ENCODE results near the gene C16orf96.

C16orf96 gene

DNA sequence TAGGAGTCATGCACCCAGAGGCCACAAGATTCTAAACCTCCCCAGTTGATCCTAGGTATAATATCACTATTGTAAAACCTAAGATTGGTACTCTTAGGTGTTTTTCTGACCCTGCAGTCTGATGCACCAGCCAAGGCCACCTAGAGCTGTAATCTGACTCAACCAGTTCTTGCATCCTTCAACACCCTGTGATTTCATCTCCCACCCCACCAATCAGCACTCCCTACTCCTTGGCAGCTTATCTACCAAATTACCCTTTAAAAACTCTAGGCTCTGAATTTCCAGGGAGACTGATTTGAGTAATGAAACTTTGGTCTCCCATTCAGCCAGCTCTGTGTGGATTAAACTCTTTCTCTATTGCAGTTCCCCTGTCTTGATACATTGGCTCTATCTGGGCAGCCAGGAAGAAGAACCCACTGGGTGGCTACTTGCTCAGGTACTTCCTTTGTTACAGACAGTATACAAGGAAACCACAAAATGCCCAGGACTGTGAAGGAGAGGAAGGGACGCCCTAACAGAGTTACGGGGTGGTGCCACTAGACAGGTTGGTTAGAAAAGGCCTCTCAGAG is 16.3 kb upstream of the C16orf96 start:
- no peak overlapping the region for H3K4me3 ChIP-seq (replicated peaks; ENCODE audit: low read depth, low read length)
- TF ChIP-seq, protein P1, sequence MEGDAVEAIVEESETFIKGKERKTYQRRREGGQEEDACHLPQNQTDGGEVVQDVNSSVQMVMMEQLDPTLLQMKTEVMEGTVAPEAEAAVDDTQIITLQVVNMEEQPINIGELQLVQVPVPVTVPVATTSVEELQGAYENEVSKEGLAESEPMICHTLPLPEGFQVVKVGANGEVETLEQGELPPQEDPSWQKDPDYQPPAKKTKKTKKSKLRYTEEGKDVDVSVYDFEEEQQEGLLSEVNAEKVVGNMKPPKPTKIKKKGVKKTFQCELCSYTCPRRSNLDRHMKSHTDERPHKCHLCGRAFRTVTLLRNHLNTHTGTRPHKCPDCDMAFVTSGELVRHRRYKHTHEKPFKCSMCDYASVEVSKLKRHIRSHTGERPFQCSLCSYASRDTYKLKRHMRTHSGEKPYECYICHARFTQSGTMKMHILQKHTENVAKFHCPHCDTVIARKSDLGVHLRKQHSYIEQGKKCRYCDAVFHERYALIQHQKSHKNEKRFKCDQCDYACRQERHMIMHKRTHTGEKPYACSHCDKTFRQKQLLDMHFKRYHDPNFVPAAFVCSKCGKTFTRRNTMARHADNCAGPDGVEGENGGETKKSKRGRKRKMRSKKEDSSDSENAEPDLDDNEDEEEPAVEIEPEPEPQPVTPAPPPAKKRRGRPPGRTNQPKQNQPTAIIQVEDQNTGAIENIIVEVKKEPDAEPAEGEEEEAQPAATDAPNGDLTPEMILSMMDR (IDR thresholded peaks at IDR 0.05; ENCODE audit: low read length, missing control alignments), result no peak
- DNase-seq (ENCODE audit: low read depth), result no peak

DNA sequence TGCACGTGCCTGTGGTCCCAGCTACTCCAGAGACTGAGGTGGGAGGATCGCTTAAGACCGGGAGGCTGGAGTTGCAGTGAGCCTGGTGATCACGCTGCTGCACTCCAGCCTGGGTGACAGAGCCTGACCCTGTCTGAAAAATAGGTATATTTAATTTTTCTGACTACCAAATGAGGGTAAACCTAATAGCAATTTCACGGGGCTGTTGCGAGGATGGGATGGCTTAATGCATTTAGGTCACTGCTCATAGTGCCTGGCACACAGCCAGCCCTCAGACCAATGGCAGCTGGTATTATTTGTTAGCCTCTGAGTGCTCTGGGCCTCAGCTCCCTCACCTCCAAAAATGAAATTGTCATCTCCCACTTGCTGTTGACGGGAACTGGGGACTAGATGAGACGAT is 11.7 kb upstream of the C16orf96 start:
- TF ChIP-seq, protein P1 (IDR thresholded peaks at IDR 0.05; ENCODE audit: low read length, missing control alignments), result no peak
- DNase-seq (ENCODE audit: low read depth), result no peak
- no peak overlapping the region for H3K4me3 ChIP-seq (replicated peaks; ENCODE audit: low read depth, low read length)

DNA sequence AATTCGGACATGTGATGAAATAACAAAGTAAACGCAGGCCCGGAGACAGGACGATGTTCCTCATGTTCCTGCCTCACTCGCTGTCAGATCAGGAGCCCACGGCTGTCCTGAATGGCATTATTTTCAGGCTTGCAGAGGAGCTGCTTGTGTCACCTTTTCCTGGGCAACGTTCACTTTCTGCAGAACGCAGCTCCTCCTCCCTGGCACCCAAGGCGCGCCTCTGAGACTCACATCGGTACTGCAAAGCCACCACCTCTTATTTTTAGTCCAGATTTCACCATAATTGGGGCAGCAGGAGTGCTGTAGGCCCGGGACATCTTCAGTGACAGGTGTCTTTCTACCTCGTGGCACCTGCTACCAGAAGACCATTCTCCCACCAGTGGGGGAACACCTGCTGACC is 8.0 kb upstream of the C16orf96 start:
- TF ChIP-seq, protein P1 (IDR thresholded peaks at IDR 0.05; ENCODE audit: low read length, missing control alignments), result no peak
- DNase-seq (ENCODE audit: low read depth), result no peak

DNA sequence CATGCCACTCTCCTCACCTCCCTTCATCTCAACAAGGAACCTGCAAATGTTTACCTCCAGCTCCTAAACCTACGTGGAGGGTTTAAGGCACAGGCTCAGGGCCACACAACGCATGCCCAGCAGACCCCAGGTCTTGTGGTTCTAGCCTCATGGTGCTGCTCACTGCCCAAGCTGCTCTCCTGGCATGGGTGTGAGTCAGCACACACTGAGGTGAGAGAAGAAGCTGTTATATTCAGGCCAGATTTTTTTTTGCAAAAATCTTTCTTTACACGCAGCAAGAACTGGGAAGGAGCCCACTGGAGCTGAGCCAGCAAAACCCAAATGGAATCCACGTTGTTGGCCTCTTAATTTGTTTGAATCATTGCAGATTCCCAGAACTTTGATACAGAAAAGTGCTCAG is 5.5 kb upstream of the C16orf96 start:
- TF ChIP-seq, protein P1 (IDR thresholded peaks at IDR 0.05; ENCODE audit: low read length, missing control alignments), result no peak
- no peak overlapping the region for H3K4me3 ChIP-seq (replicated peaks; ENCODE audit: low read depth, low read length)
- DNase-seq (ENCODE audit: low read depth), result no peak

More for the DNA sequence above, 8.0 kb upstream of the C16orf96 start:
- no peak overlapping the region for H3K4me3 ChIP-seq (replicated peaks; ENCODE audit: low read depth, low read length)

DNA sequence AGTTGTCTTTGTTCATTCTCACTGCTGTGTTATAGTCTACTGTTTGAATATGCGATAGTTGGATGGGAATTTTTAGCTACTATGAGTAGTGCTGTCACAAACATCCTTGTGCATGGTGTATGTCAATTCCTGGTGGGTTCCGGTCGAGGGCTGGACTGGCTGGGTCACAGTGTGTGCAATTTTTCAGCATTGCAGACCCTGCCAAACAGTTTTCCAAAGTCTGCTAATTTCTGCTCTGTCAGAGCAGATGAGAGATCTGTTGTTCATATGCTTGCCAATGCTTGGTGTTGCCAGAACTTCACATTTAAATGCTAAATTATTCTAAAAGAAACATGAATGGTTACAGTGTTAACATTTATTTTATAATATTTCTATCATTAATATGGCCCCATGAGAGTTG is 3.6 kb upstream of the C16orf96 start:
- no peak for DNase-seq (ENCODE audit: low read depth)
- TF ChIP-seq, protein P1 (IDR thresholded peaks at IDR 0.05; ENCODE audit: low read length, missing control alignments), result no peak

GRCh38 chr16:4556580-4556979 is 440 bp downstream of the C16orf96 start:
- H3K4me3 ChIP-seq (replicated peaks; ENCODE audit: low read depth, low read length), result no peak overlapping the region
- no peak for DNase-seq (ENCODE audit: low read depth)
- TF ChIP-seq, protein P1 (IDR thresholded peaks at IDR 0.05; ENCODE audit: low read length, missing control alignments), result no peak

More for the DNA sequence above, 3.6 kb upstream of the C16orf96 start:
- no peak overlapping the region for H3K4me3 ChIP-seq (replicated peaks; ENCODE audit: low read depth, low read length)

- H3K4me3 ChIP-seq (replicated peaks; ENCODE audit: low read depth, low read length), result no peak overlapping the region
- DNase-seq (ENCODE audit: low read depth), result no peak
- TF ChIP-seq, protein P1 (IDR thresholded peaks at IDR 0.05; ENCODE audit: low read length, missing control alignments), result no peak
Observed at GRCh38 chr16:4557973-4558372, 1.8 kb downstream of the C16orf96 start.

Data from fibroblast of pulmonary artery (primary cell).